WERI-Rb-1 (cell line): ENCODE data around the gene DGKQ.
"Not testable (repeated sequence)": the region's sequence is repeated elsewhere in the genome, so short reads cannot be mapped to it uniquely, and the experiment has no call there.

ENCODE experiments used
- DNase-seq: peaks from one replicate; pipeline ENCODE4 v3.0.0-alpha.2; 2020
- H3K27ac ChIP-seq: fragments of 250-450 bp; sonication (Bioruptor Pico); 2 replicates; pipeline ENCODE4 v1.5.1; 2020; ENCODE audit warnings: mild to moderate bottlenecking, moderate library complexity
- H3K27me3 ChIP-seq: fragments of 250-450 bp; sonication (Bioruptor Pico); 2 replicates; pipeline ENCODE4 v1.5.1; 2021; ENCODE audit warnings: mild to moderate bottlenecking, low read depth, moderate library complexity; ENCODE audit not compliant: insufficient read depth, severe bottlenecking
- H3K36me3 ChIP-seq: fragments of 250-450 bp; sonication (Bioruptor Pico); 2 replicates; pipeline ENCODE4 v1.5.1; 2020; ENCODE audit warnings: mild to moderate bottlenecking, moderate library complexity
- H3K4me3 ChIP-seq: 2 replicates; pipeline ENCODE4 v1.5.1; 2011; ENCODE audit warnings: low read depth, mild to moderate bottlenecking, control low read depth, low read length
- H3K9me3 ChIP-seq: fragments of 250-450 bp; sonication (Bioruptor Pico); 2 replicates; pipeline ENCODE4 v1.5.1; 2021; ENCODE audit warnings: mild to moderate bottlenecking, moderate library complexity; ENCODE audit not compliant: severe bottlenecking
- TF ChIP-seq, protein P1 (sequence below): IDR thresholded peaks from 2 replicates; pipeline ENCODE4 v1.5.1; 2011; ENCODE audit warnings: low read depth, mild to moderate bottlenecking, control low read depth, inconsistent platforms, low read length

DGKQ gene

DNA sequence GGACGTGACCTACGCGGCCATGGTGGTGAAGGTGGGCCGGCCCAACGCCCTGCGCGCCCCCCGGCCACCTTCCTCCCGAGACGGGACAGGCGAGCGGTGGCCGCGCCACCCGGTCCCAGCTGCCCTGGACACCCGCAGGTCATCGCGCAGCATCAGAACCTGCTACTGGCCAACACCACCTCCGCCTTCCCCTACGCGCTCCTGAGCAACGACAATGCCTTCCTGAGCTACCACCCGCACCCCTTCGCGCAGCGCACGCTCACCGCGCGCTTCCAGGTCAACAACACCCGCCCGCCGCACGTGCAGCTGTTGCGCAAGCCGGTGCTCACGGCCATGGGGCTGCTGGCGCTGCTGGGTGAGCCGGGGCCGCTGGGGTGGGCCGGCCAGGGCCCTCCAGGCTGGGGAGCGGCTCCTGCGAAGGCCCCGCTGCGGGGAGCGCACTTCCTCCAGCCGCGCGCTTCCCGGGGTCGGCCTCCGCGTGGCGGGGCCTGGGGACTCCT lies 28.8 kb upstream of the DGKQ start:
- no peaks in the 10 kb centered on the region for H3K9me3 ChIP-seq
- TF ChIP-seq, protein P1, sequence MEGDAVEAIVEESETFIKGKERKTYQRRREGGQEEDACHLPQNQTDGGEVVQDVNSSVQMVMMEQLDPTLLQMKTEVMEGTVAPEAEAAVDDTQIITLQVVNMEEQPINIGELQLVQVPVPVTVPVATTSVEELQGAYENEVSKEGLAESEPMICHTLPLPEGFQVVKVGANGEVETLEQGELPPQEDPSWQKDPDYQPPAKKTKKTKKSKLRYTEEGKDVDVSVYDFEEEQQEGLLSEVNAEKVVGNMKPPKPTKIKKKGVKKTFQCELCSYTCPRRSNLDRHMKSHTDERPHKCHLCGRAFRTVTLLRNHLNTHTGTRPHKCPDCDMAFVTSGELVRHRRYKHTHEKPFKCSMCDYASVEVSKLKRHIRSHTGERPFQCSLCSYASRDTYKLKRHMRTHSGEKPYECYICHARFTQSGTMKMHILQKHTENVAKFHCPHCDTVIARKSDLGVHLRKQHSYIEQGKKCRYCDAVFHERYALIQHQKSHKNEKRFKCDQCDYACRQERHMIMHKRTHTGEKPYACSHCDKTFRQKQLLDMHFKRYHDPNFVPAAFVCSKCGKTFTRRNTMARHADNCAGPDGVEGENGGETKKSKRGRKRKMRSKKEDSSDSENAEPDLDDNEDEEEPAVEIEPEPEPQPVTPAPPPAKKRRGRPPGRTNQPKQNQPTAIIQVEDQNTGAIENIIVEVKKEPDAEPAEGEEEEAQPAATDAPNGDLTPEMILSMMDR, result no peak
- no peak for DNase-seq
- no peak overlapping the region for H3K4me3 ChIP-seq
- no peaks in the 10 kb centered on the region for H3K27me3 ChIP-seq
- H3K36me3 ChIP-seq, result no peaks in the 10 kb centered on the region
- no peak overlapping the region for H3K27ac ChIP-seq

DNA sequence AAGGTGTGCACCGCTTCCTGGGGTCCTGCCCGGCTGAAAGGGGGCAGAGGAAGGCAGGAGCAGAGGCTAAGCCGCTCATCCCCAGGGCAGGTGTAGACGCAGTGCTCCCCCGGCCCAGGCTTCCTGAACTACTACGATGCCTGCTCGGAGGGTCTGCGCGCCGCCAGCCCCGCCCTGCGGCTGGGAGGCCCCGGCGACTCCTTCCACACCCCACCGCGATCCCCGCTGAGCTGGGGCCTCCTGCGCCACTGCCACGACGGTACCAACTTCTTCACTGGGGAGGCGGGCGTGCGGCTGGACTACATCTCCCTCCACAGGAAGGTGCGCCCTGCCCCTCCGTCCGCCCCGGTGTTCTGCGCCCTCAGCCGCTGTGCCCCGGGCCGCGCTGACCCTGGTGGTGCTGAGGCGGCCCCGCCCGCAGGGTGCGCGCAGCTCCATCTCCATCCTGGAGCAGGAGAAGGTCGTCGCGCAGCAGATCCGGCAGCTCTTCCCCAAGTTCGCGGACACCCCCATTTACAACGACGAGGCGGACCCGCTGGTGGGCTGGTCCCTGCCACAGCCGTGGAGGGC lies 28.3 kb upstream of the DGKQ start:
- Histone ChIP-seq H3K36me3 (no peaks in the 10 kb centered on the region), H3K9me3 (no peaks in the 10 kb centered on the region), H3K27me3 (no peaks in the 10 kb centered on the region), H3K27ac (no peak overlapping the region), H3K4me3 (no peak overlapping the region)
- no peak for DNase-seq
- TF ChIP-seq, protein P1, result no peak

DNA sequence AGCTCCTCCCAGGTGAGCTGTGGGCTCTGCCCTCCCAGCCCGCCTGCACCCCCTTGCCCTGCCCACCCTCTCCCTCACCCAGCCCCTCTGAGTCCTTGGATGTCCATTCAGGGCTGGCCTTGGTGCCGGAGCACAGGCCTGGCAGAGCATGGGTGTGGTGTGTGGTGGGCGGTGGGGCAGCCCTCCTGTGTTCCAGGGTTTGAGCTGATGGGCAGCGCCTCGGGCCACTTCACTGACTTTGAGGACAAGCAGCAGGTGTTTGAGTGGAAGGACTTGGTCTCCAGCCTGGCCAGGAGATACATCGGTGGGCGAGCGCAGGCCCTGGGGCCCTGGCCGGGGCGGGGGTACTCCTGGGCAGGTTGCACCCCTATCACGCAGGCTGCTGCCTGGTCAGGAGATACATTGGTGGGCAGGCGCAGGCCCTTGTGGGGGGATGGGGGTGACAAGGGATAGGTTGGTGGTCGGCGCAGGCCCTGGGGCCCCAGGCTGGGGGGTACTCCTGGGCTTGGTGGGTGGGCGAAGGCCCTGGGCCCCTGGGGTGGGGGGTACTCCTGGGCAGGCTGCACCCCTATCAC lies 27.4 kb upstream of the DGKQ start:
- Histone ChIP-seq H3K27ac (no peak overlapping the region), H3K27me3 (no peaks in the 10 kb centered on the region), H3K36me3 (no peaks in the 10 kb centered on the region)

DNA sequence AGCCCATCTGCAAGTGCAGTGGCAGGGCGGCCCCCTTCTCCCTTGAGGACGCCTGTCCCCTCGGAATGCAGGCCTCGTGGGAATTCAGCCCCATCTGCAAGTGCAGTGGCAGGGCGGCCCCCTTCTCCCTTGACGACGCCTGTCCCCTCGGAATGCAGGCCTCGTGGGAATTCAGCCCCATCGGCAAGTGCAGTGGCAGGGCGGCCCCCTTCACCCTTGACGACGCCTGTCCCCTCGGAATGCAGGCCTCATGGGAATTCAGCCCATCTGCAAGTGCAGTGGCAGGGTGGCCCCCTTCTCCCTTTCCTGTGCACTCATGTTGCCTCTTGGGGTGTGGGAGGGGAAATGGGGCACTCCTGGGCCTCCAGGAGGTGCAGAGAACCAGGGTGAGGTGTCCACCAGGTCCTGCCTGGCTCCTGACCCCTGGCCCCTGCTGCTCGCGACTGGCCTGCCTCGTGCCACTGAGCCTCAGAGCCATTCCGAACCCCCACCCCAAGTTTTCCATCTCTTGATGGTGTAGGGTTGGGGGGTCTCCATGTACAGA lies 26.6 kb upstream of the DGKQ start:
- no peaks in the 10 kb centered on the region for H3K9me3 ChIP-seq
- no peak for DNase-seq
- H3K27me3 ChIP-seq, result no peaks in the 10 kb centered on the region
- H3K27ac ChIP-seq, result no peak overlapping the region
- no peaks in the 10 kb centered on the region for H3K36me3 ChIP-seq
- TF ChIP-seq, protein P1, result no peak
- no peak overlapping the region for H3K4me3 ChIP-seq

More for the DNA sequence above, 27.4 kb upstream of the DGKQ start:
- no peaks in the 10 kb centered on the region for H3K9me3 ChIP-seq
- no peak overlapping the region for H3K4me3 ChIP-seq
- TF ChIP-seq, protein P1, result no peak
- no peak for DNase-seq

DNA sequence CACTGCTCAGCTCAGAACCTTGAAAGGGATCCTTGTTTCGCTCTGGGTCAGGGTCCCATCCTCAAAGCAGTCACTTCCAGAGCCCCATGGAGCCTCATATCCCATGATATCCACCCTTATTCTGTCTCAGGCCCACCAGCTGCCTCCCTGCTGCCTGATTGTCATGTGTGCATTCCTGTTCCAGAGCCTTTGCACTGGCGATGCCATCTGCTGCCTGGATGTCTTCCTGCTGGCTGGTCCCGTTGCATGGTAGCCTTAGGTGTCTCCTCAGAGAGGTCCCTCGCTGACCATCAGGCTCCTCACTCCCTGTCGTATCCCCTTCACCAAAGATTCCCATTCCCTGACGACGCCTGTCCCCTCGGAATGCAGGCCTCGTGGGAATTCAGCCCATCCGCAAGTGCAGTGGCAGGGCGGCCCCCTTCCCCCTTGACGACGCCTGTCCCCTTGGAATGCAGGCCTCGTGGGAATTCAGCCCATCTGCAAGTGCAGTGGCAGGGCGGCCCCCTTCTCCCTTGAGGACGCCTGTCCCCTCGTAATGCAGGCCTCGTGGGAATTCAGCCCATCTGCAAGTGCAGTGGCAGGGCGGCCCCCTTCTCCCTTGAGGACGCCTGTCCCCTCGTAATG lies 26.0 kb upstream of the DGKQ start:
- not testable (repeated sequence) for H3K9me3 ChIP-seq, H3K4me3 ChIP-seq, H3K27ac ChIP-seq, DNase-seq, H3K27me3 ChIP-seq, H3K36me3 ChIP-seq

DNA sequence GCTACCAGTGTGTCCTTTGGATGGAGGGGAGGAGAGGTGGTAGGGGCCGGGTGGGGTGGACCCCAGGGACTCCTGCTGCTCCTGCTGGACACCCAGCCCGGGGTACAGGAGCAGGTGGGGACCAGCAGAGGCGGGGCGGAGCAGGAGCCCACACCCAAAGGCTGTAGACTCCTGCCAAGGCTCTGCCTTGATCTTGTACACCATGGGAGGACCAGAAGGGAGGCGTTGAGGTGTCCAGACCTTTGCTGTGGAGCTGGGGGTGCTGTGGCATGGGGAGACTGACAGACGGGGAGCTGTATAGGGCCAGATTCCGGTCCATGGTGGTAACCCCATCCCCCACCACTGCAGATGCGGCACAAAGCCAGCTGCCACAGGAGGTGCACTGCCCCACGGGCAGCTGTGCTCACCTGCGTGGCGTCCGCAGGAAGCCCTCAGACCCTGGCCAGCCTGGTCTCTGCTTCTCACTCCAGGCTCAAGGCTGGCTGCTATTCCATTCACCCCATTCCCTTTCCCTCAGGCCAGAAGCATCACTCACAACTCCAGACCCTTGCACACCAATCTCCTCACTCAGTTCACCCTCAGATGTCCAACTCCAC lies 24.8 kb upstream of the DGKQ start:
- H3K9me3 ChIP-seq, result no peaks in the 10 kb centered on the region
- no peaks in the 10 kb centered on the region for H3K36me3 ChIP-seq
- peak overlapping the region; percentile 73 for H3K4me3 ChIP-seq
- no peak overlapping the region for H3K27ac ChIP-seq
- no peaks in the 10 kb centered on the region for H3K27me3 ChIP-seq
- DNase-seq, result no peak
- TF ChIP-seq, protein P1, result no peak
